Activated CD8-positive, alpha-beta memory T cell treated with anti-CD3 and anti-CD28 coated beads, Interleukin-2, amount 10 ng/mL, durations not matched to agents 7 days and 5 days (primary cell): ENCODE data around the gene DBH. TPM values are rescaled to one million over a fixed set of nuclear protein-coding genes. Genes with fewer than 3 reads are reported as not detected.

ENCODE experiments used
- ATAC-seq: fragments of 150-1000 bp; cut with Tn5 transposase; one replicate; pipeline ENCODE4 v1.10.0; 2021; ENCODE audit warnings: moderate library complexity
- CTCF ChIA-PET: fragments of 350-600 bp; sonication (Branson Sonifier 250); formaldehyde crosslinking; loops from one replicate; lab custom pipeline; 2021; ENCODE audit warnings: antibody characterized with exemption; lab: Charles Lee
- DNase-seq: peaks from one replicate; pipeline ENCODE4 v3.0.0-alpha.2; 2020
- H3K27ac Mint-ChIP-seq: one replicate; pipeline ENCODE4 v1.8.0; 2021; ENCODE audit warnings: mild to moderate bottlenecking, mixed read lengths
- H3K27me3 Mint-ChIP-seq: one replicate; pipeline ENCODE4 v1.8.0; 2021; ENCODE audit warnings: mixed read lengths
- H3K36me3 Mint-ChIP-seq: one replicate; pipeline ENCODE4 v1.8.0; 2021; ENCODE audit warnings: mild to moderate bottlenecking, mixed read lengths
- H3K4me1 Mint-ChIP-seq: one replicate; pipeline ENCODE4 v1.8.0; 2021; ENCODE audit warnings: mixed read lengths
- H3K4me3 Mint-ChIP-seq: one replicate; pipeline ENCODE4 v1.8.0; 2021; ENCODE audit warnings: mild to moderate bottlenecking, moderate library complexity, mixed read lengths
- H3K9me3 Mint-ChIP-seq: one replicate; pipeline ENCODE4 v1.8.0; 2022; ENCODE audit warnings: low read depth, mixed read lengths
- total RNA-seq, 2 experiments: library from RNA; stranded (reverse); gene quantifications; one replicate each; pipeline ENCODE4 v1.2.3, GENCODE V29; 2021

DBH gene
- total RNA-seq, 2 experiments from 2014 or later = not detected

DNA sequence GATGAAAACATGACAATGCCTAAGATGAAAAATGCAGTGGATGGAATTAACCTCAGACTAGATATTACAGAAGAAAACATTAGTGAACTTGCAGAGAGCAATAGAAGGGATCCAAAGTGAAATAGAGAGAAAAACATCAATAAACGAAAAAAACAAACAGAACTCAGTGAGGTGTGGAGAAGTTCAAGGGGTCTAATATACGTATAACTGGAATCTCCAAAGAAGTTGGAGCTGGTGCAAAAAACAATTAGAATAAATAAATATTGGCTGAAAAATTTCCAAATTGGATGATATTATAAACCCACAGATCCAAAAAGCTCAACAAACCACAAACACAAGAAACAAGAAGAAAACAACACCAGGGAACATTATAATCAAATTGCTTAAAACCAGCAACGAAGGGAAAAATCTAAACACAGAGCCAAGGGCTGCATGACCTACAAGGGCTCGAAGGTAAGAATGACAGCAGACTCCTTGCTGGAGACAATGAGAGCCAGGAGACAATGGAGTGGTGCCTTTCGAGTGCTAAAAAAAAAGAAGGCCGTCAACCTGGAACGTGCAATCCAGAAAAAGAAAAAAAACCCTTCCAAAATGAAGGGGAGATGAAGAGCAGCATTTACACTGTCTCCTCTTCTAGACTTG lies 38.7 kb upstream of the DBH start:
- Mint-ChIP-seq H3K9me3 (peaks cover 9% of the 10 kb centered on the region), H3K36me3 (peaks cover 6% of the 10 kb centered on the region), H3K27ac (no peak overlapping the region), H3K4me1 (no peaks in the 10 kb centered on the region), H3K27me3 (no peaks in the 10 kb centered on the region), H3K4me3 (no peak overlapping the region)
- DNase-seq = no peak
- CTCF ChIA-PET = no interaction called here
- ATAC-seq = no peak

DNA sequence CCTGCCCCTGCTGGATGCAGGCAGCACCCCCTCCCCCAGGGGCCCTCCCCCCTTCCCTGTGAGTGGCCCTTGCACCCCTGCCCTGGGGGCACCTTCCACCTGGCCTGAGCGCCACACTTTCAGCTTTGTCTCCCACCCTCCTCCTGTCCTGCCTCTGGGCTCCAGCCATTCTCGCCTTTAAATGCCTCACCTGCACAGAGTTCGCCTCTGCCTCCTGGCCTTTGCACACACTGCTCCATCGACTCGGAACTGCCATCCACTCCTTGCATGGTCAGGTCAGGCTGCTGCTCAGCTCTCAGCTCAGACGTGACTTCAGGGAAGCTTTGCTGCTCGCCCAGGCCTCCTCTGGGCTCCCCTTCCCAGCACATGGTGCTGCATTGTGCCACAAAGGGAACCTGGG lies 37.2 kb upstream of the DBH start:
- ATAC-seq = no peak
- Mint-ChIP-seq H3K27ac (no peak overlapping the region), H3K4me3 (no peak overlapping the region), H3K9me3 (peaks cover 9% of the 10 kb centered on the region), H3K27me3 (no peaks in the 10 kb centered on the region), H3K36me3 (peaks cover 6% of the 10 kb centered on the region), H3K4me1 (no peaks in the 10 kb centered on the region)
- CTCF ChIA-PET = no interaction called here
- DNase-seq = no peak

DNA sequence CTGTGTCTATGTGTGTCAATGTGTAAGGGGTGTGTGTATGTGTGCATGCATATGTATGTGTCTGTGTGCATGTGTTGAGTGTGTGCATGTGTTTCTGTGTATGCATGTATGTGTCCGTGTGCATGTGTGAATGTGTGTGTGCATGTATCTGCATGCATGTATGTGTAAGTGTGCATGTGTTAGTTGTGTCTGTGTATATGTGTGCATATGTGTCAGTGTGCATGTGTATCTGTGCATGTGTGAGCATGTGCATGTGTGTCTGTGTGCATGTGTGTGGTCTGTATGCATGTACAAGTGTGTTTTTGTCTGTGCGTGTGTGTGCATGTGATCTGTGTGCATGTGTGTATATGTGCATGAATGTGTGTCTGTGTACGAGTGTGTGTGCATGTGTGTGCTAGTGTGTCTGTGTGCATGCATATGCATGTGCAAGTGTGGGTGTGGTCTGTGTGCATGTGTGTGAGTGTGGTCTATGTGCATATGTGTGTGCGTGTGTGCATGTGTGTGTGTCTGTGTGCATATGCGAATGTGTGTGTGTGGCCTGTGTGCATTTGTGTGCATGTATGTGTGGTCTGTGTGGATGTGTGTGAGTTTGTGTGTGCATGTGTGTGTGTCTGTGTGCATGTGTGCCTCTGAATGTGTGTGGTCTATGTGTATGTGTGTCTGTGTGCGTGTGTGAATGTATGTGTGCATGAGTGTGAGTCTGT lies 36.5 kb upstream of the DBH start:
- H3K4me3 Mint-ChIP-seq = no peak overlapping the region
- peaks cover 6% of the 10 kb centered on the region for H3K36me3 Mint-ChIP-seq
- peaks cover 3% of the 10 kb centered on the region for H3K27me3 Mint-ChIP-seq
- DNase-seq = no peak
- H3K9me3 Mint-ChIP-seq = peaks cover 9% of the 10 kb centered on the region
- CTCF ChIA-PET = interaction anchor here (0.9 kb wide), 1 partner anchor 494 kb away, joined by 3 read pairs; no protein-coding TSS in a partner anchor
- peaks cover 4% of the 10 kb centered on the region for H3K4me1 Mint-ChIP-seq
- H3K27ac Mint-ChIP-seq = no peak overlapping the region
- no peak for ATAC-seq

DNA sequence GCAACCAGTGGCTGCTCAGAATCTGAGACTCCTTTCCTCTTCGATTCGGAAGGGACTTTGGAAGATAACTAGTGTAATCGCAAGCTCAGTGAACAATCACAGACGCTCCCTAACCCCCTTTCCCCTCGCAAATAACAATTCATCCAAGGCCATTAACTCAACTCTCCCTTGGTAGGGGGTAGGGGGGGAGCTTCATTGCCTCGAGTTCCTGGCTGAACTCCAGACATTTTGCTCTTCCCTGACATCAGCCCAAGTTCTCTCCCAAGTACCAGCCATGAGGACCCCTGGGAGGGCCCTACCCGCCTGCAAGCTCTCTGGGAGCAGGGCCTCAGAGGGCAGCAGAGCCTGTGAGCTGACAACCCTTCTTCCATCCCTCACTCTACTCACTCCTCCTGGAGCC lies 35.4 kb upstream of the DBH start:
- H3K27me3 Mint-ChIP-seq = peaks cover 3% of the 10 kb centered on the region
- no peak for ATAC-seq
- peaks cover 9% of the 10 kb centered on the region for H3K9me3 Mint-ChIP-seq
- no peak overlapping the region for H3K4me3 Mint-ChIP-seq
- CTCF ChIA-PET = interaction anchor here (0.9 kb wide), 1 partner anchor 495 kb away, joined by 3 read pairs; no protein-coding TSS in a partner anchor
- peaks cover 6% of the 10 kb centered on the region for H3K36me3 Mint-ChIP-seq
- DNase-seq = no peak
- H3K4me1 Mint-ChIP-seq = peaks cover 8% of the 10 kb centered on the region
- H3K27ac Mint-ChIP-seq = no peak overlapping the region

DNA sequence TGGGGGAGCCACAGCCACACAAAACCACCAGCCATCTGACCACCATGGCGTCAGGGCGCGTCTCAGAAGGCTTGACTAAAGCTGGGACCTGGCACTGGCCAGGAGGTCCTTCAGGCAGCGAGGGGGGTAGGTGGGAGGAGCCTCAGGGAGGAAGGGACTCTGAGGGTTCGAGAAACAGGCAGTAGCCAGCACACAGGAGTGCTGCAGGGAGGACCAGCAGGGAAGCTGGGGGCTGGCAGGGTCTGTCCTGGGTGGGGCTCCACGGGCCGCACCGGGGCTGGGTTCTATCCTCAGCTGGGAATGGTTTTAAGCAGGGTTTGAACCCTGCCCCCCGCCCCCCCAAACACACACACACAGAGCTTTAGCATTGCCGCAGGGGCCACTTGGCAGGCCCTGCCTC lies 34.4 kb upstream of the DBH start:
- ATAC-seq = no peak
- Mint-ChIP-seq H3K4me1 (peaks cover 8% of the 10 kb centered on the region), H3K27me3 (peaks cover 6% of the 10 kb centered on the region), H3K36me3 (peaks cover 6% of the 10 kb centered on the region), H3K9me3 (peaks cover 9% of the 10 kb centered on the region), H3K4me3 (no peak overlapping the region), H3K27ac (no peak overlapping the region)
- CTCF ChIA-PET = no interaction called here
- DNase-seq = no peak

DNA sequence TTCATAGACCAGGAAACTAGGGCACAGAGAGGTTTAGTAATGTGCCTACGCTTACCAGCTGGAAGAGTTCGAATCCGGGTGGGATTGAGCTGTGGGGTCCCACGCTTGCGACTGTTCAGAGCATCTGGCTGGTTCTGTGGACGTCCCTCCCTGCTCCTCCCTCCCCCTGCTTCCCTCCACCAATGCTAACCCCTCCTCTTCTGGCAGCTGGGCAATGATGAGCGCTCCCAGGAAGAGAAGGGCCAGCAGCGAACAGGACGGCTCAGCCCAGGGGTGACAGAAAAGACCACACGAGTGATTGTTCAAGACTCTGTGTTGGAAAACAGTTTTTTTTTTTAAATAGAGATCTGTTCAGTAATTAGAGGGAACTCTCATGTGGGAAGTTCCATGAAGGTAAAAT lies 33.9 kb upstream of the DBH start:
- ATAC-seq (no peak), DNase-seq (no peak)
- Mint-ChIP-seq H3K4me1 (peaks cover 8% of the 10 kb centered on the region), H3K4me3 (no peak overlapping the region), H3K27ac (no peak overlapping the region), H3K9me3 (peaks cover 5% of the 10 kb centered on the region), H3K36me3 (peaks cover 2% of the 10 kb centered on the region), H3K27me3 (peaks cover 7% of the 10 kb centered on the region)
- CTCF ChIA-PET = interaction anchor here (0.8 to 1.2 kb wide), 3 partner anchors 13 to 114 kb away, joined by 3 to 5 read pairs (median 3); no protein-coding TSS in a partner anchor

DNA sequence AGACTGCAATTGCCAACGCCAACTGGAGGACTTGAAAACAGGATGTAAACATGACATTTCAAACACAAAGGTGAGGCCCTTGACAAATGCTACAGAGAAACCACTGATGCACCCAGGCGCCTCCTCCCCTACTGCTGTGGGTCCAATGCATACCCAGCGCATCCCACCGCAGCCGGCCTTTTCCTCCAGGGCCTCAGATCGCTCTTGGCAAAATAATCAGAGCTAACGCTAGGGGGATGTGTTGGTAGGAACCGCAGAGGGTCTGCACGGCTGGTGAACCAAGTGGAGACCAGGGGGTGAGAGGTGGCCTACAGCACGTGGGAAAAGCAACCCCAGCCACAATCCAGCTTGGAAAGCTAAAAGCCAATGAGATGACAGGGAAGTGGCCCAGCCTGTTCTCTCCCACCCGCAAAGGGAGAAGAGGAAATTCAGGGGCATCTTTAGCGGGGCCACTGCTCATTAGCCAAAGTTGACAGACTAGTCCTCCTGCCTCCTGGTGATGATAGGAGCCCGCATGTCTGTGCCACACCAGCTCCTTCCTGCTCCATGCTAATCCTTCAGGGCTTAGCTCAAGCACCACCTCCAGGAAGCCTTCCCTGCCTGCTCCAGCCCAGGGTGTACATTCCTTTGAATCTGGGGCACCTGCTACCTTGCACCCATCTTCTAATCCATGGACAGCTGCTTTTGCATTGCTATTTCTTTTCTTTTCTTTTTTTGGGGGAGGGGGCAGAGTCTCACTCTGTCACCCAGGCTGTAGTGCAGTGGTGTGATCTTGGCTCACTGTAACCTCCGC lies 32.8 kb upstream of the DBH start:
- Mint-ChIP-seq H3K27ac (no peak overlapping the region), H3K4me1 (peaks cover 8% of the 10 kb centered on the region), H3K27me3 (peaks cover 17% of the 10 kb centered on the region), H3K36me3 (no peaks in the 10 kb centered on the region), H3K9me3 (no peaks in the 10 kb centered on the region), H3K4me3 (no peak overlapping the region)
- no peak for ATAC-seq
- CTCF ChIA-PET = interaction anchor here (0.8 to 2.2 kb wide), 6 partner anchors 14 to 140 kb away, joined by 3 to 12 read pairs (median 4); no protein-coding TSS in a partner anchor
- no peak for DNase-seq

DNA sequence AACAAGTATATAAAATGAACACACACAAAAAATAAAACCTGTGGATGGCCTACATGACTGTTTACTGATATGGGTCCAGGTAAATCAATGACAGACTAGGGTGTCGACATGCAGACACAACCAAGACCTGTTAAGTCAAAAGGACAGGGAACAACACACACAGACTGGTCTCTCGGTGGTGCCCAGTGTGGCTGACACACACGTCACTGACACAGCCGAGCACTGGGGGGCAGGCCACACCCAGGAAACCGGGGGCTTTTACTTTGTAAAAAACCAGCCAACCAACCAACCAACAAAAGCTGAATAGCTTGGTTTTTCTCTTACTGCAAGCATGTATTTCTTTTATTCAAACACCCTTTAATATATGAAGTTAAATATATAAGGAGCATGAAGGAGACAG lies 31.9 kb upstream of the DBH start:
- H3K36me3 Mint-ChIP-seq = no peaks in the 10 kb centered on the region
- peaks cover 21% of the 10 kb centered on the region for H3K27me3 Mint-ChIP-seq
- no peaks in the 10 kb centered on the region for H3K9me3 Mint-ChIP-seq
- no peak overlapping the region for H3K4me3 Mint-ChIP-seq
- DNase-seq (peak; percentile 62), ATAC-seq (no peak)
- H3K4me1 Mint-ChIP-seq = peaks cover 8% of the 10 kb centered on the region
- CTCF ChIA-PET = interaction anchor here (0.6 to 2.2 kb wide), 7 partner anchors 110 to 165 kb away, joined by 3 to 12 read pairs (median 4); no protein-coding TSS in a partner anchor
- no peak overlapping the region for H3K27ac Mint-ChIP-seq

DNA sequence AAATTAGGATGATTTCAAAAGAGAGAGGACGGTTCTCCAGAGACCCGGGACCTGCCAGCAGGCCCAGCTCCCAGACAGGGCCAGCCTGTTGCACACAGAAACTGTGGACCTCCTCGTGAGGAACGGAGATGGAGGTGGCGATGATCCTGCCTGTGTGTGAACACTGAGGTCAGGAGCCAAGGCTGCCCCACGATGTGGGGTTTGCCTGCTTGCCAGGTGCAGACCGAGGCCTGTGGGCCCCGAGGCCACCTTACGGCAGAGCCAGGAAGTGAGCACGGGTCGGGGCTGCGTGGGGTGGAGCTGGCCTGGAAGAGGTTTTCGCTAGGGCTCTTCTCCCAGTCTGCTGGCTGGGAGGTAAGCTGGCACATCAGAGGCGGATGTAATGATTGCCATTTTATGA lies 31.3 kb upstream of the DBH start:
- no peaks in the 10 kb centered on the region for H3K36me3 Mint-ChIP-seq
- ATAC-seq (no peak), DNase-seq (no peak)
- CTCF ChIA-PET = interaction anchor here (0.6 to 2.2 kb wide), 9 partner anchors 49 to 389 kb away, joined by 3 to 12 read pairs (median 4); no protein-coding TSS in a partner anchor
- no peak overlapping the region for H3K4me3 Mint-ChIP-seq
- H3K9me3 Mint-ChIP-seq = no peaks in the 10 kb centered on the region
- peaks cover 8% of the 10 kb centered on the region for H3K4me1 Mint-ChIP-seq
- no peak overlapping the region for H3K27ac Mint-ChIP-seq
- H3K27me3 Mint-ChIP-seq = peaks cover 26% of the 10 kb centered on the region

DNA sequence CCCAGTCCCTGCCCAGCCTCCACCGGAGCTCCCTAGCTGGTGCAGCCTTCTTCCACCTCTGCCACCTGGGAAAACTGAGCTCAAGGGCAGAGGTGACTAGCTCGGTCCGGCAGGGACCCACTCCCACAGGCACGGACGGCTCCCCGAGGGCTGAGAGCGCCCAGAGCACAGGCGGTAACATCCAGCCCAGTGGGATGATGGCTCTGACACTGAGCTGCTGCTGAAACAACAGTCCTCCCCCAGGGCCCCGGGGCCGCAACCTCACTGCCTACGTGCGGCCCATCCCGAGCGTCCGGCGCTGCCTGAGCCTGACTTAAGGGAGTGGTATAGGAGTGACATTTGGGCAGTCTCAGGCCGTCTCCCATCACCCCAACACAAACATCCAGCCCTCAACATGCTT lies 30.7 kb upstream of the DBH start:
- Mint-ChIP-seq H3K4me1 (peaks cover 8% of the 10 kb centered on the region), H3K36me3 (no peaks in the 10 kb centered on the region), H3K27ac (no peak overlapping the region), H3K4me3 (no peak overlapping the region), H3K9me3 (no peaks in the 10 kb centered on the region), H3K27me3 (peaks cover 32% of the 10 kb centered on the region)
- DNase-seq (no peak), ATAC-seq (no peak)
- CTCF ChIA-PET = interaction anchor here (0.9 to 2.2 kb wide), 4 partner anchors 48 to 389 kb away, joined by 3 to 12 read pairs (median 4); no protein-coding TSS in a partner anchor

DNA sequence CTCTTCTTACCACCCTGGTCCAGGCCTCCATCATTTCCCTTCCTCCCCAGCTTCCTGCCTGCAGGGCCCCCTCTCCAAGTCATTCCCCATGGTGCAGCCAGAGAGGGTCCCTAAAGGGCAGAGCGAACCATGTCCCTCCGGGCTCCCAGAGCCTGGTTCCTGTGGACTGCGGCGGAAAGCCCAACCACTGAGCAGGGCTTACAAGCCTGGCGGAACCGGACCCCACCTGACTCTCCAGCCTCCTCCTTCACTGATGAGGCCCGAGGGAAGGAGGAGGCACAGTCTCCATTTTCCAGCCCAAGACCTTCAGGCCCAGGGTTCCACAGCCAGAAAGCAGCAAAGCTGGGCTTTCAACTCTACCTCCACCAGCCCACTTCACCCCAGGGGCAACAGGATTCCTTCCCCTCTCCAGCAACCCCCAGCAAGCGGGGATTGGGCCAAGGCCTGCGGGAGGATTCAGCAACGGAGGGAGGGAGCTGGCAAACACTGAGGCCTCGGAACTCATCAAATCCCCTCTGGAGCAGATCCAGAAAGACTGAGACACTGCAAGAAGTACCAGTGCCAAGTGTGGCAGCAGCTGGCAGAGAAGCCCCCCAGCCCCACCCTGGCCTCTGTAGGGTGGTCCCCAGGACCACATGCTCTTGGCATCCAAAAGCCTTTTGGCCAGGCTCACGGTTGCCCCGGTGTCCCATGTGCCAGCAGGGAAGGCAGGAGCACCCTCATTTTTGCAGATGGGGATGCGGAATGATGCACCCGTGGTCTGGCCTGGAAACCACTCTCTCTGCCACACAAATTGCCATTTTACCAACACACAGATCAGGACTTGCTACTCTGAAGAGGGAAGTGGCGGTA lies 30.1 kb upstream of the DBH start:
- DNase-seq (no peak), ATAC-seq (no peak)
- H3K27me3 Mint-ChIP-seq = peaks cover 38% of the 10 kb centered on the region
- H3K36me3 Mint-ChIP-seq = no peaks in the 10 kb centered on the region
- H3K4me3 Mint-ChIP-seq = no peak overlapping the region
- no peaks in the 10 kb centered on the region for H3K9me3 Mint-ChIP-seq
- CTCF ChIA-PET = interaction anchor here (0.9 to 2.2 kb wide), 4 partner anchors 47 to 388 kb away, joined by 3 to 12 read pairs (median 4); no protein-coding TSS in a partner anchor
- H3K27ac Mint-ChIP-seq = no peak overlapping the region
- H3K4me1 Mint-ChIP-seq = peaks cover 8% of the 10 kb centered on the region

DNA sequence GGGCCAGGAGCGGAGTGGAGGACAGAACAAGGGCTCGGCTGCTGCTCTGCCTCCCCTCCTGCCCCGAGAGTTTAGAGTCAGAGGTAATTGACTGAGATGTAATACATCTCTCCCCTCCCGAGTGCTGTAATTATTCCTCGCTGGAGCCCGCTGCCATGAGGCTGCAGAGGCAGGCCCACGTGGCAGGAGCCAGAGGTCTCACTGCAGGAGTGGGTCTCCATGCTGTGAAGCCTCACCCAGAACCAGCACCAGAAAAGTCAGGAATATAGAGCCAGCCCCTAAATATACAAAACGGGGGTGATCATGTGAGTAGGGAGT lies 29.5 kb upstream of the DBH start:
- Mint-ChIP-seq H3K4me3 (no peak overlapping the region), H3K4me1 (peaks cover 8% of the 10 kb centered on the region), H3K9me3 (no peaks in the 10 kb centered on the region), H3K36me3 (no peaks in the 10 kb centered on the region), H3K27ac (no peak overlapping the region), H3K27me3 (peaks cover 42% of the 10 kb centered on the region)
- CTCF ChIA-PET = no interaction called here
- DNase-seq (no peak), ATAC-seq (no peak)
